Cardiac muscle cell (in vitro differentiated cells and primary cell): Measurements from ENCODE around the gene SRD5A2. TPM values are rescaled to one million over a fixed set of nuclear protein-coding genes. Genes with fewer than 3 reads are reported as not detected.

Experiments
- DNase-seq, 2 donors: peaks; one replicate each; pipeline versions ENCODE4 v3.0.0 to v3.0.0-alpha.2; 2010 to 2017; ENCODE audit warnings: low read depth in 1 of 2, low spot score in 1 of 2
- H3K27ac ChIP-seq: fragments of 200-600 bp; sonication (generic); 2 replicates; pipeline ENCODE4 v1.5.1; 2016
- H3K27me3 ChIP-seq: fragments of 200-600 bp; sonication (generic); 2 replicates; pipeline ENCODE4 v1.6.0; 2016; ENCODE audit warnings: control low read depth
- H3K36me3 ChIP-seq: fragments of 200-600 bp; sonication (generic); 2 replicates; pipeline ENCODE4 v1.5.1; 2016; ENCODE audit warnings: control low read depth
- H3K4me1 ChIP-seq: fragments of 200-600 bp; sonication (generic); 2 replicates; pipeline ENCODE4 v1.8.1; 2017; ENCODE audit warnings: low read depth, mild to moderate bottlenecking, mixed run types
- H3K4me3 ChIP-seq: fragments of 200-600 bp; sonication (generic); 2 replicates; pipeline ENCODE4 v1.5.1; 2016; ENCODE audit warnings: mild to moderate bottlenecking
- H3K9me3 ChIP-seq: fragments of 200-600 bp; sonication (generic); 2 replicates; pipeline ENCODE4 v1.5.1; 2017; ENCODE audit warnings: low read depth, mild to moderate bottlenecking, control low read depth
- polyA plus RNA-seq: library from polyadenylated mRNA; unstranded; fragments of >200 nt; fragmentation: Nextera tagmentation; extraction: Ambion mirVana; gene quantifications from 2 replicates; pipeline ENCODE4 v1.2.1, GENCODE V29; 2016
- total RNA-seq: library from RNA; depleted of rRNA; stranded (reverse); fragments of >200 nt; gene quantifications from 2 replicates; pipeline ENCODE4 v1.2.3, GENCODE V29; 2016
- TF ChIP-seq, protein P1 (sequence below): IDR thresholded peaks from 2 replicates; pipeline ENCODE4 v1.5.1; 2012; ENCODE audit warnings: low read depth, mild to moderate bottlenecking, low read length

The SRD5A2 gene
- total and polyA plus RNA-seq, 2 experiments from 2014 or later, result 0.06 TPM; not detected in 1

DNA sequence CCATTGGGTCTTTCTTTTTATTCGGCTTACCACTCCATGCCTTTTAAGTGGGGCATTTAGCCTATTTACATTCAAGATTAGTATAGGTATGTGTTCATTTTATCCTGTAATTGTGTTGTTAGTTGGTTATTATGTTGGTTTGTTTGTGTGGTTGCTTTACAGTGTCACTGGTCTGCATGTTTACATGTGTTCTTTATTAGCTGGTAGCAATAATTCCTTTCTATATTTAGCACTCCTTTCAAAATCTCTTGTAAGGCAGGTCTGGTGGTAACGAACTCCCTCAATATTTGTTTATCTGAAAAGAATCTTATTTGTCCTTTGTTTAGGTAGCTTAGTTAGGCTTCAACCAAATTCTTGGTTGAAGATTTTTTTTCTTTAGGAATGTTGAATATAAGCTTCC is 97.5 kb downstream of the SRD5A2 start:
- no peak overlapping the region for H3K27ac ChIP-seq
- H3K4me3 ChIP-seq, result no peak overlapping the region
- H3K9me3 ChIP-seq, result no peaks in the 10 kb centered on the region
- no peak for DNase-seq
- H3K4me1 ChIP-seq, result no peaks in the 10 kb centered on the region
- no peaks in the 10 kb centered on the region for H3K36me3 ChIP-seq
- TF ChIP-seq, protein P1, sequence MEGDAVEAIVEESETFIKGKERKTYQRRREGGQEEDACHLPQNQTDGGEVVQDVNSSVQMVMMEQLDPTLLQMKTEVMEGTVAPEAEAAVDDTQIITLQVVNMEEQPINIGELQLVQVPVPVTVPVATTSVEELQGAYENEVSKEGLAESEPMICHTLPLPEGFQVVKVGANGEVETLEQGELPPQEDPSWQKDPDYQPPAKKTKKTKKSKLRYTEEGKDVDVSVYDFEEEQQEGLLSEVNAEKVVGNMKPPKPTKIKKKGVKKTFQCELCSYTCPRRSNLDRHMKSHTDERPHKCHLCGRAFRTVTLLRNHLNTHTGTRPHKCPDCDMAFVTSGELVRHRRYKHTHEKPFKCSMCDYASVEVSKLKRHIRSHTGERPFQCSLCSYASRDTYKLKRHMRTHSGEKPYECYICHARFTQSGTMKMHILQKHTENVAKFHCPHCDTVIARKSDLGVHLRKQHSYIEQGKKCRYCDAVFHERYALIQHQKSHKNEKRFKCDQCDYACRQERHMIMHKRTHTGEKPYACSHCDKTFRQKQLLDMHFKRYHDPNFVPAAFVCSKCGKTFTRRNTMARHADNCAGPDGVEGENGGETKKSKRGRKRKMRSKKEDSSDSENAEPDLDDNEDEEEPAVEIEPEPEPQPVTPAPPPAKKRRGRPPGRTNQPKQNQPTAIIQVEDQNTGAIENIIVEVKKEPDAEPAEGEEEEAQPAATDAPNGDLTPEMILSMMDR, result no peak
- no peaks in the 10 kb centered on the region for H3K27me3 ChIP-seq

DNA sequence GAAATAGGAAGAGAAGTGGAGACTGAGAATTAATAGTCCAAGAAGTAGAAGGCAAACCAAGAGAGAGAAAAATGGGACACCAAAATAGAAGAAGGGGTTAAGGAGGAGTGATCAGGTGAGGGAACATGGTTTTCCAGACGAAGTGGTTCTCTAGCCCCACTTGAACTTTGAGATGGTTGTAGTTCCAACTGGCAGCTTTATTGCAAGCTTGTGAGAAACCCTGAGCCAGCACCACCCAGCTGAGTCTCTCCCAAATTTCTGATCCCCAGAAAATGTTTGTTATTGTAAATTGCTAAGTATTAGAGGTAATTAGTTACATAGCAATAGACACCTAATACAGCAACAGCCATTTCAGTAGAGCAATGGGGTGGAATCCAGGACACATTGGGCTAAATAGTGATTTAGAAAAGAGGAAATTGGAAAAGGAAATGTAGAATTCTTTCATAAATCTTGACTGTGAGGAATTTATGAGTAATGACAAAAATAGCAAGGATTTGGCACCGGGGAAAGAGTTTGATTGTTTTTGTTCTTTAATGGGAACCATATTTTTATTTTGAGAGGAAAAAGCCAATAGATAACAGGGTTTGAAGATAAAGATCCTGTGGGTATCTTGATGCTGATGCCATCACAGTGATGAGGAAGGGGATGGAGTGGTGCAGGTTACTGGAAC is 104.1 kb downstream of the SRD5A2 start:
- Histone ChIP-seq H3K36me3 (no peaks in the 10 kb centered on the region), H3K9me3 (no peaks in the 10 kb centered on the region), H3K4me1 (no peaks in the 10 kb centered on the region), H3K27ac (no peak overlapping the region), H3K27me3 (no peaks in the 10 kb centered on the region), H3K4me3 (no peak overlapping the region)
- no peak for DNase-seq
- TF ChIP-seq, protein P1, result no peak

DNA sequence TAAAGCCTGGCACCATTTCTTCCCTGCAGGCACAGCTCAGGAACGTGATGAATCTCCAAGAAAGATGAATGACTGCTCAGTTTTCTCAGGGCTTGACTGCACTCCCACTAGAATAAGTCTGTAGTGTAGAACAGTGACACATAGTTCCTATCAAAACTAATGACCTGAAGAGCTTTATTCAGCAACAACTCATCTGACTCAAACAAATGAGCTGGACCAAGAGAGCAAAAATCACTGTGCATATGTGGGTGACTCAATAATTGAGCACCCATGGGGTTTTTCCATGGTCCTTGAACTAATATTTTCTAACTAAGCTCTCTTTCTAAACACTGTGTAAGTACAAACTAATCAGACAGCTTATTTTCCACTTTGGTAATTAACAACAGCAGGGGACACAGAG is 105.0 kb downstream of the SRD5A2 start:
- no peak for DNase-seq
- Histone ChIP-seq H3K27ac (no peak overlapping the region), H3K9me3 (no peaks in the 10 kb centered on the region), H3K4me1 (no peaks in the 10 kb centered on the region), H3K4me3 (no peak overlapping the region), H3K36me3 (no peaks in the 10 kb centered on the region), H3K27me3 (no peaks in the 10 kb centered on the region)
- TF ChIP-seq, protein P1, result no peak

DNA sequence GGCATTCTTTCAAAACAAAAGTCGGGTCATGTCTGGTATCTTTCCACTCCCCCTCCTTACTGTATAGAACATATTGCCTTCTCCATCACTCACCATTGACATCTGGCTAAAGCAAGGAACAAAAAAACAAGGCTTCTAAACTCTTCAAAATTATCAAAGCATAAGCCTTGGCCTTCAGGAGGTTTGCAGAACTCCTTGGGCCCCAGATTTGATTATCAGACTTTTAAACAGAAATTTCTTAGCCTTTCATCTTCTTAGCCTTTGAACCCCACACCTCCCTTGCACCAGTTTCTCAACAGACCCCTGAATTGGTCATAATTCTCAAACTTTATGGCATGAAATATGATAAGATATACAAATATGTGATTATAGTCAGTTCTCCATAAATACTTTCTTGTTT is 106.4 kb downstream of the SRD5A2 start:
- H3K27ac ChIP-seq, result no peak overlapping the region
- no peaks in the 10 kb centered on the region for H3K4me1 ChIP-seq
- TF ChIP-seq, protein P1, result no peak
- no peaks in the 10 kb centered on the region for H3K9me3 ChIP-seq
- no peaks in the 10 kb centered on the region for H3K36me3 ChIP-seq
- DNase-seq, result no peak
- no peaks in the 10 kb centered on the region for H3K27me3 ChIP-seq
- H3K4me3 ChIP-seq, result no peak overlapping the region

Other genes with a start within 250 kb of the SRD5A2 start
- 0.25 and 0.69 TPM in 2 replicates for gene XDH, start 166.2 kb downstream of the SRD5A2 start, total RNA-seq
- gene XDH, start 166.2 kb downstream of the SRD5A2 start, polyA plus RNA-seq, result 0.17 and 0.49 TPM in 2 replicates